ENCODE measurements around the gene FXYD3.

FXYD3 gene

GRCh38 chr19:35107545-35107944, 8.1 kb upstream of the FXYD3 start:
- peak; percentile 36 for DNase-seq

GRCh38 chr19:35108730-35109129, 6.9 kb upstream of the FXYD3 start:
- DNase-seq = no peak

- peak; percentile 60 for DNase-seq
Measured at GRCh38 chr19:35109395-35110112, 6.1 kb upstream of the FXYD3 start.

- DNase-seq = peak; percentile 20
Measured at GRCh38 chr19:35110974-35111373, 4.6 kb upstream of the FXYD3 start.

- no peak for DNase-seq
Measured at GRCh38 chr19:35112995-35113688, 2.5 kb upstream of the FXYD3 start.

- peak; percentile 92 for DNase-seq
Measured at GRCh38 chr19:35114353-35115176, 1.1 kb upstream of the FXYD3 start.

- DNase-seq = peak; percentile 96
Measured at GRCh38 chr19:35116072-35116801, 614 bp downstream of the FXYD3 start.

GRCh38 chr19:35117116-35117515, 1.5 kb downstream of the FXYD3 start:
- DNase-seq = peak; percentile 93

- DNase-seq = peak; percentile 60
Measured at GRCh38 chr19:35117799-35118198, 2.2 kb downstream of the FXYD3 start.

GRCh38 chr19:35118268-35119020, 2.8 kb downstream of the FXYD3 start:
- DNase-seq = peak; percentile 41

- DNase-seq = peak; percentile 52
Measured at GRCh38 chr19:35119091-35119490, 3.5 kb downstream of the FXYD3 start.

- DNase-seq = peak; percentile 21
Measured at GRCh38 chr19:35119578-35120155, 4.0 kb downstream of the FXYD3 start.

- peak; percentile 99 for DNase-seq
Measured at GRCh38 chr19:35120492-35120891, 4.9 kb downstream of the FXYD3 start.

GRCh38 chr19:35120898-35121297, 5.3 kb downstream of the FXYD3 start:
- no peak for DNase-seq

GRCh38 chr19:35122687-35123551, 7.3 kb downstream of the FXYD3 start:
- DNase-seq = peak; percentile 97

- peak; percentile 81 for DNase-seq
Measured at GRCh38 chr19:35123573-35123972, 8.0 kb downstream of the FXYD3 start.

- DNase-seq = peak; percentile 97
Measured at GRCh38 chr19:35124098-35125060, 8.8 kb downstream of the FXYD3 start.

- DNase-seq = no peak
Measured at GRCh38 chr19:35125270-35125717, 9.7 kb downstream of the FXYD3 start.

Data from NCI-H69 (cell line).